ENCODE data around the gene CLPX.
"Not testable (repeated sequence)": the region's sequence is repeated elsewhere in the genome, so short reads cannot be mapped to it uniquely, and the experiment has no call there.

DNA sequence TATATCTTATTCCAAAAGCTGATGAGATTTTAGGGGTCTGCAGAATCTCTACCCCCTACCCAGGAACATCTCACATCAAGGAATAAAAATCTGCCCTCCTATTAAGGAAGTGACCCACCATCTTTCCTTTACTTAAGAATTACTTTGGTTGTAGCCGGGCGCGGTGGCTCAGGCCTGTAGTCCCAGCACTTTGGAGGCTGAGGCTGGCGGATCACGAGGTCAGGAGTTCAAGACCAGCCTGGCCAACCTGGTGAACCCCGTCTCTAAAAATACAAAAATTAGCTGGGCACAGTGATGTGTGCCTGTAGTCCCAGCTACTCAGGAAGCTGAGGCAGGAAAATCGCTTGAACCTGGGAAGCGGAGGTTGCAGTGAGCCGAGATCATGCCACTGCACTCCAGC lies 3.3 kb upstream of the CLPX start:
- TF ChIP-seq BACH2 (CRISPR knock-in tag; IDR thresholded peaks at IDR 0.05; ENCODE audit: borderline replicate concordance); CSDC2 (CRISPR knock-in tag; IDR thresholded peaks at IDR 0.05); PPARA (CRISPR knock-in tag; IDR thresholded peaks at IDR 0.05; ENCODE audit: borderline replicate concordance); ZNF8 (CRISPR knock-in tag; IDR thresholded peaks at IDR 0.05); ZNF565 (CRISPR knock-in tag; conservative IDR thresholded peaks at IDR 0.05; ENCODE audit: low read depth); ZFP30 (CRISPR knock-in tag; IDR thresholded peaks at IDR 0.05); RARB (CRISPR knock-in tag; IDR thresholded peaks at IDR 0.05); ARNTL (CRISPR knock-in tag; IDR thresholded peaks at IDR 0.05; ENCODE audit: borderline replicate concordance, low read depth): not testable (repeated sequence)
- TF ChIP-seq, protein P1, sequence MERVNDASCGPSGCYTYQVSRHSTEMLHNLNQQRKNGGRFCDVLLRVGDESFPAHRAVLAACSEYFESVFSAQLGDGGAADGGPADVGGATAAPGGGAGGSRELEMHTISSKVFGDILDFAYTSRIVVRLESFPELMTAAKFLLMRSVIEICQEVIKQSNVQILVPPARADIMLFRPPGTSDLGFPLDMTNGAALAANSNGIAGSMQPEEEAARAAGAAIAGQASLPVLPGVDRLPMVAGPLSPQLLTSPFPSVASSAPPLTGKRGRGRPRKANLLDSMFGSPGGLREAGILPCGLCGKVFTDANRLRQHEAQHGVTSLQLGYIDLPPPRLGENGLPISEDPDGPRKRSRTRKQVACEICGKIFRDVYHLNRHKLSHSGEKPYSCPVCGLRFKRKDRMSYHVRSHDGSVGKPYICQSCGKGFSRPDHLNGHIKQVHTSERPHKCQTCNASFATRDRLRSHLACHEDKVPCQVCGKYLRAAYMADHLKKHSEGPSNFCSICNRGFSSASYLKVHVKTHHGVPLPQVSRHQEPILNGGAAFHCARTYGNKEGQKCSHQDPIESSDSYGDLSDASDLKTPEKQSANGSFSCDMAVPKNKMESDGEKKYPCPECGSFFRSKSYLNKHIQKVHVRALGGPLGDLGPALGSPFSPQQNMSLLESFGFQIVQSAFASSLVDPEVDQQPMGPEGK (CRISPR knock-in tag; IDR thresholded peaks at IDR 0.05; ENCODE audit: borderline replicate concordance) = not testable (repeated sequence)
- TF ChIP-seq, protein P2, sequence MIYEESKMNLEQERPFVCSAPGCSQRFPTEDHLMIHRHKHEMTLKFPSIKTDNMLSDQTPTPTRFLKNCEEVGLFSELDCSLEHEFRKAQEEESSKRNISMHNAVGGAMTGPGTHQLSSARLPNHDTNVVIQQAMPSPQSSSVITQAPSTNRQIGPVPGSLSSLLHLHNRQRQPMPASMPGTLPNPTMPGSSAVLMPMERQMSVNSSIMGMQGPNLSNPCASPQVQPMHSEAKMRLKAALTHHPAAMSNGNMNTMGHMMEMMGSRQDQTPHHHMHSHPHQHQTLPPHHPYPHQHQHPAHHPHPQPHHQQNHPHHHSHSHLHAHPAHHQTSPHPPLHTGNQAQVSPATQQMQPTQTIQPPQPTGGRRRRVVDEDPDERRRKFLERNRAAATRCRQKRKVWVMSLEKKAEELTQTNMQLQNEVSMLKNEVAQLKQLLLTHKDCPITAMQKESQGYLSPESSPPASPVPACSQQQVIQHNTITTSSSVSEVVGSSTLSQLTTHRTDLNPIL (CRISPR knock-in tag; IDR thresholded peaks at IDR 0.05; ENCODE audit: low read depth) = not testable (repeated sequence)
- TF ChIP-seq, protein P3, sequence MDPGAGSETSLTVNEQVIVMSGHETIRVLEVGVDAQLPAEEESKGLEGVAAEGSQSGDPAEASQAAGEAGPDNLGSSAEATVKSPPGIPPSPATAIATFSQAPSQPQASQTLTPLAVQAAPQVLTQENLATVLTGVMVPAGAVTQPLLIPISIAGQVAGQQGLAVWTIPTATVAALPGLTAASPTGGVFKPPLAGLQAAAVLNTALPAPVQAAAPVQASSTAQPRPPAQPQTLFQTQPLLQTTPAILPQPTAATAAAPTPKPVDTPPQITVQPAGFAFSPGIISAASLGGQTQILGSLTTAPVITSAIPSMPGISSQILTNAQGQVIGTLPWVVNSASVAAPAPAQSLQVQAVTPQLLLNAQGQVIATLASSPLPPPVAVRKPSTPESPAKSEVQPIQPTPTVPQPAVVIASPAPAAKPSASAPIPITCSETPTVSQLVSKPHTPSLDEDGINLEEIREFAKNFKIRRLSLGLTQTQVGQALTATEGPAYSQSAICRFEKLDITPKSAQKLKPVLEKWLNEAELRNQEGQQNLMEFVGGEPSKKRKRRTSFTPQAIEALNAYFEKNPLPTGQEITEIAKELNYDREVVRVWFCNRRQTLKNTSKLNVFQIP (CRISPR knock-in tag; IDR thresholded peaks at IDR 0.05; ENCODE audit: borderline replicate concordance, low read depth) = not testable (repeated sequence)

Data from SK-N-SH treated with all-trans-retinoic acid at 6 μM for 48 hours (cell line).